GM18858 (cell line): ENCODE results near the gene OR2AP1.
"Not testable (repeated sequence)": the region's sequence is repeated elsewhere in the genome, so short reads cannot be mapped to it uniquely, and the experiment has no call there.

Experiments used
- ATAC-seq: cut with Tn5 transposase; IDR thresholded peaks from one replicate; pipeline ENCODE4 v1.9.1; 2021; ENCODE audit not compliant: unreplicated experiment

Gene OR2AP1

GRCh38 chr12:55572168-55572567 lies at the start of gene OR2AP1:
TSS of gene OR2AP1 (plus strand) at chr12:55572468. CDS start at chr12:55574415, 1,947 bp downstream.
- ATAC-seq: no peak

GRCh38 chr12:55548235-55548634 lies 24.0 kb upstream of the OR2AP1 start:
- not testable (repeated sequence) for ATAC-seq

- ATAC-seq: no peak
Observed at GRCh38 chr12:55548756-55549155, 23.5 kb upstream of the OR2AP1 start.

- ATAC-seq: no peak
Observed at GRCh38 chr12:55549302-55549701, 23.0 kb upstream of the OR2AP1 start, which contains the start of gene OR6C4. TSS of gene OR6C4 (plus strand) at chr12:55549602. CDS start at chr12:55551227, 1,625 bp downstream.

- ATAC-seq: no peak
Observed at GRCh38 chr12:55554296-55554695, 18.0 kb upstream of the OR2AP1 start.

GRCh38 chr12:55570060-55570459 lies 2.2 kb upstream of the OR2AP1 start:
- not testable (repeated sequence) for ATAC-seq

GRCh38 chr12:55570689-55571088 lies 1.6 kb upstream of the OR2AP1 start:
- ATAC-seq: not testable (repeated sequence)

GRCh38 chr12:55582066-55582465 lies 9.8 kb downstream of the OR2AP1 start:
- no peak for ATAC-seq

GRCh38 chr12:55585817-55586216 lies 13.5 kb downstream of the OR2AP1 start:
- no peak for ATAC-seq

GRCh38 chr12:55590152-55590551 lies 17.9 kb downstream of the OR2AP1 start:
- not testable (repeated sequence) for ATAC-seq

- no peak for ATAC-seq
Observed at GRCh38 chr12:55607821-55608594, 35.7 kb downstream of the OR2AP1 start.

GRCh38 chr12:55610598-55610997 lies 38.3 kb downstream of the OR2AP1 start:
- no peak for ATAC-seq

- no peak for ATAC-seq
Observed at GRCh38 chr12:55612646-55613045, 40.4 kb downstream of the OR2AP1 start.

GRCh38 chr12:55614764-55615163 lies 42.5 kb downstream of the OR2AP1 start:
- ATAC-seq: no peak

GRCh38 chr12:55619354-55620138 lies 47.3 kb downstream of the OR2AP1 start:
- ATAC-seq: peak; percentile 82

GRCh38 chr12:55624056-55624455 lies 51.8 kb downstream of the OR2AP1 start:
- ATAC-seq: peak; percentile 60
